ENCODE data around the gene DQX1. TPM values are rescaled to one million over a fixed set of nuclear protein-coding genes. Genes with fewer than 3 reads are reported as not detected.
A peak's percentile ranks its signal among the peaks of the same experiment; 100 is the strongest.

Gene DQX1
- total and polyA plus RNA-seq, 4 donors, result 0.05 to 1.0 (median 0.08) TPM; not detected in 1

DNA sequence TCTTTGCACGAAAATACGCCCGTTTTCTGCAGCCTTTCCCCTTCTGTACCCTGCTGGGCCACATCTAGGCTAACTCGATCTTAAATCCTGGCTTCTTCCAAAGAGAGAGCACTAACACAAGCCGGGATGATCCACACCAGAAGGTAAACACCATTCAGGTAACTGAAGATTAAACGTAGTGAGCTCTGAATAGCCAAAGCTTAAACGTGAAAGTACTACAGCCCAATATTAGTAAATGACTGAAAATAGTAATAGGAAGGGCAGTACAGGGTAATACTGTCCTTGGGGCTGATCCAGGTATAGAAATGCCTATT lies 53.1 kb downstream of the DQX1 start:
- peak overlapping the region; percentile 65 to 97 (median 87) for H3K4me3 ChIP-seq (ENCODE audit: low read depth in 1 of 3, low read length in 3 of 3)
- no peaks in the 10 kb centered on the region for H3K9me3 ChIP-seq (ENCODE audit: control insufficient read depth in 4 of 4, low read length in 3 of 4)
- no peak for DNase-seq (ENCODE audit: low spot score)
- peaks cover 10 to 30% (median 23%) of the 10 kb centered on the region in 4 donors for H3K4me1 ChIP-seq (ENCODE audit: control insufficient read depth in 4 of 4, insufficient read depth in 4 of 4, low read length in 3 of 4)
- TF ChIP-seq SP1 (IDR thresholded peaks at IDR 0.05) (no peak), HNF4G (IDR thresholded peaks at IDR 0.05) (no peak), RXRA (IDR thresholded peaks at IDR 0.05) (no peak), HNF4A (conservative IDR thresholded peaks at IDR 0.05) (no peak)
- H3K36me3 ChIP-seq (ENCODE audit: control insufficient read depth in 4 of 4, insufficient read depth in 3 of 4, low read depth in 1 of 4, low read length in 3 of 4), result peaks cover 2 to 13% (median 12%) of the 10 kb centered on the region in 4 donors
- 5% methylated on average over 7 of the region's 7 CpGs for WGBS
- peak overlapping the region; percentile 82 to 91 for H3K9ac ChIP-seq (ENCODE audit: low read depth in 1 of 2, low read length in 2 of 2)
- H3K27me3 ChIP-seq (ENCODE audit: control insufficient read depth in 4 of 4, insufficient read depth in 4 of 4, low read length in 3 of 4), result no peaks in the 10 kb centered on the region
- H3K27ac ChIP-seq (ENCODE audit: low read depth in 1 of 2, low read length in 2 of 2), result peak overlapping the region; percentile 88 to 96

DNA sequence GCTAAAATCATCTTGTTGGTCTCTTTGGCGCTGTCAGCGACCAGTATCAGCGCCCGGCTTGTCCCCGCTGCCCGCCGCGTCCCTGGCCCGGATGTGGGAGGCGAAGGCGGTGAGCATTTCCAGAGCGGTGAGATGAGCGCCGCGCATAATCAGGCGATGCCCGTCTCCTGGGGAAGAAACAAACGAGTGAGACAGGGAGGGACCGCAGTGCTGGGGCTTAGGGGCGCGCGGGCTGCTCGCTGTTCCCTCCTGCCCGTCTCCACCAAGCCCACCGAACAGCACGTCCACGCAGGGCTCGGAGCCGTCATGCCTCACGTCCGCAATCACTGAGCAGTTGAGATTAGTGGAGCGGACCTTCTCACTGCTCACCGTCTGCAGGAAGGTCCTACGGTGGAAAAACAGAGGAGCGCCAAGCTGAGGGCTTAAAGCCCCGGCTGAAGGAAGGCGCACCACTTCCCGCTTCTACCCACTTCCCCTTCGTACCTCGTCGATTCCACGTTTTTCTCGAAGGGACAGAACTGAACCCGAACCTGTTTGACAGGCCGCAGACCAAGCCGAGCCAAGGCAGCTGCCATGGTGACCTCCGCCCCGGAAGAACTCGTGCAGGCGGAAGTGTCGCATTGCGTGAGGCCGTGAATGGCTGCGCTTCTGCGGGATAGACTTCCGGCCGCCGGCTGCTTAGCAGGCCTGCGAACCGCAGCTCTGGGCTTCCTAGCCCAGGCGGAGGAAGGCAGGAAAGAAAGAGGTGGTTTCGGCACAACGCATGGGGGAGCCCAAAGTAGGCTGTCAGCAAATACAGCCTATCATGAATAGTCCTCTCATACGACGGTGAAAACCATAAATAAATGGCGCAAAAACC lies 53.7 kb downstream of the DQX1 start, which contains the start of gene MRPL53:
Gene MRPL53 (minus strand): TSS at position 595 of the 859 bp plus-strand sequence. CDS start 20 bp downstream, at position 575.
- Histone ChIP-seq H3K4me1 (ENCODE audit: control insufficient read depth in 4 of 4, insufficient read depth in 4 of 4, low read length in 3 of 4) (peaks cover 8 to 25% (median 19%) of the 10 kb centered on the region in 4 donors), H3K4me3 (ENCODE audit: low read depth in 1 of 3, low read length in 3 of 3) (peak within 1 kb of the TSS; percentile 65 to 97 (median 87)), H3K9ac (ENCODE audit: low read depth in 1 of 2, low read length in 2 of 2) (peak within 1 kb of the TSS; percentile 86 to 91), H3K27me3 (ENCODE audit: control insufficient read depth in 4 of 4, insufficient read depth in 4 of 4, low read length in 3 of 4) (no peaks in the 10 kb centered on the region), H3K9me3 (ENCODE audit: control insufficient read depth in 4 of 4, low read length in 3 of 4) (no peaks in the 10 kb centered on the region), H3K36me3 (ENCODE audit: control insufficient read depth in 4 of 4, insufficient read depth in 3 of 4, low read depth in 1 of 4, low read length in 3 of 4) (peaks cover 2 to 13% (median 12%) of the 10 kb centered on the region in 4 donors), H3K27ac (ENCODE audit: low read depth in 1 of 2, low read length in 2 of 2) (peak within 1 kb of the TSS; percentile 88 to 96)
- TF ChIP-seq, protein P1, sequence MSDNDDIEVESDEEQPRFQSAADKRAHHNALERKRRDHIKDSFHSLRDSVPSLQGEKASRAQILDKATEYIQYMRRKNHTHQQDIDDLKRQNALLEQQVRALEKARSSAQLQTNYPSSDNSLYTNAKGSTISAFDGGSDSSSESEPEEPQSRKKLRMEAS (IDR thresholded peaks at IDR 0.05), result peak; percentile 55
- TF ChIP-seq GABPA (IDR thresholded peaks at IDR 0.05 in 1 of 2, conservative IDR thresholded peaks at IDR 0.05 in 1 of 2) (peak; percentile 97 to 99), RAD21 (IDR thresholded peaks at IDR 0.05) (peak in 1 of 2 donors; percentile 41), YY1 (IDR thresholded peaks at IDR 0.05) (peak; percentile 97), HNF4G (IDR thresholded peaks at IDR 0.05) (no peak), HNF4A (conservative IDR thresholded peaks at IDR 0.05) (no peak), TAF1 (conservative IDR thresholded peaks at IDR 0.05) (peak; percentile 48), NR2F2 (IDR thresholded peaks at IDR 0.05) (peak; percentile 49), RXRA (IDR thresholded peaks at IDR 0.05) (peak; percentile 29 to 40), EGR1 (IDR thresholded peaks at IDR 0.05; ENCODE audit: low read depth in 2 of 2) (no peak), FOXA1 (IDR thresholded peaks at IDR 0.05) (no peak), FOXA2 (IDR thresholded peaks at IDR 0.05) (no peak), SP1 (IDR thresholded peaks at IDR 0.05) (peak; percentile 46), JUND (IDR thresholded peaks at IDR 0.05) (no peak)
- TF ChIP-seq, protein P2, sequence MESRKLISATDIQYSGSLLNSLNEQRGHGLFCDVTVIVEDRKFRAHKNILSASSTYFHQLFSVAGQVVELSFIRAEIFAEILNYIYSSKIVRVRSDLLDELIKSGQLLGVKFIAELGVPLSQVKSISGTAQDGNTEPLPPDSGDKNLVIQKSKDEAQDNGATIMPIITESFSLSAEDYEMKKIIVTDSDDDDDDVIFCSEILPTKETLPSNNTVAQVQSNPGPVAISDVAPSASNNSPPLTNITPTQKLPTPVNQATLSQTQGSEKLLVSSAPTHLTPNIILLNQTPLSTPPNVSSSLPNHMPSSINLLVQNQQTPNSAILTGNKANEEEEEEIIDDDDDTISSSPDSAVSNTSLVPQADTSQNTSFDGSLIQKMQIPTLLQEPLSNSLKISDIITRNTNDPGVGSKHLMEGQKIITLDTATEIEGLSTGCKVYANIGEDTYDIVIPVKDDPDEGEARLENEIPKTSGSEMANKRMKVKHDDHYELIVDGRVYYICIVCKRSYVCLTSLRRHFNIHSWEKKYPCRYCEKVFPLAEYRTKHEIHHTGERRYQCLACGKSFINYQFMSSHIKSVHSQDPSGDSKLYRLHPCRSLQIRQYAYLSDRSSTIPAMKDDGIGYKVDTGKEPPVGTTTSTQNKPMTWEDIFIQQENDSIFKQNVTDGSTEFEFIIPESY (IDR thresholded peaks at IDR 0.05), result peak; percentile 50
- TF ChIP-seq, protein P3, sequence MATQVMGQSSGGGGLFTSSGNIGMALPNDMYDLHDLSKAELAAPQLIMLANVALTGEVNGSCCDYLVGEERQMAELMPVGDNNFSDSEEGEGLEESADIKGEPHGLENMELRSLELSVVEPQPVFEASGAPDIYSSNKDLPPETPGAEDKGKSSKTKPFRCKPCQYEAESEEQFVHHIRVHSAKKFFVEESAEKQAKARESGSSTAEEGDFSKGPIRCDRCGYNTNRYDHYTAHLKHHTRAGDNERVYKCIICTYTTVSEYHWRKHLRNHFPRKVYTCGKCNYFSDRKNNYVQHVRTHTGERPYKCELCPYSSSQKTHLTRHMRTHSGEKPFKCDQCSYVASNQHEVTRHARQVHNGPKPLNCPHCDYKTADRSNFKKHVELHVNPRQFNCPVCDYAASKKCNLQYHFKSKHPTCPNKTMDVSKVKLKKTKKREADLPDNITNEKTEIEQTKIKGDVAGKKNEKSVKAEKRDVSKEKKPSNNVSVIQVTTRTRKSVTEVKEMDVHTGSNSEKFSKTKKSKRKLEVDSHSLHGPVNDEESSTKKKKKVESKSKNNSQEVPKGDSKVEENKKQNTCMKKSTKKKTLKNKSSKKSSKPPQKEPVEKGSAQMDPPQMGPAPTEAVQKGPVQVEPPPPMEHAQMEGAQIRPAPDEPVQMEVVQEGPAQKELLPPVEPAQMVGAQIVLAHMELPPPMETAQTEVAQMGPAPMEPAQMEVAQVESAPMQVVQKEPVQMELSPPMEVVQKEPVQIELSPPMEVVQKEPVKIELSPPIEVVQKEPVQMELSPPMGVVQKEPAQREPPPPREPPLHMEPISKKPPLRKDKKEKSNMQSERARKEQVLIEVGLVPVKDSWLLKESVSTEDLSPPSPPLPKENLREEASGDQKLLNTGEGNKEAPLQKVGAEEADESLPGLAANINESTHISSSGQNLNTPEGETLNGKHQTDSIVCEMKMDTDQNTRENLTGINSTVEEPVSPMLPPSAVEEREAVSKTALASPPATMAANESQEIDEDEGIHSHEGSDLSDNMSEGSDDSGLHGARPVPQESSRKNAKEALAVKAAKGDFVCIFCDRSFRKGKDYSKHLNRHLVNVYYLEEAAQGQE (IDR thresholded peaks at IDR 0.05), result no peak
- TF ChIP-seq, protein P4, sequence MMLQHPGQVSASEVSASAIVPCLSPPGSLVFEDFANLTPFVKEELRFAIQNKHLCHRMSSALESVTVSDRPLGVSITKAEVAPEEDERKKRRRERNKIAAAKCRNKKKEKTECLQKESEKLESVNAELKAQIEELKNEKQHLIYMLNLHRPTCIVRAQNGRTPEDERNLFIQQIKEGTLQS (IDR thresholded peaks at IDR 0.05), result no peak
- TF ChIP-seq, protein P5, sequence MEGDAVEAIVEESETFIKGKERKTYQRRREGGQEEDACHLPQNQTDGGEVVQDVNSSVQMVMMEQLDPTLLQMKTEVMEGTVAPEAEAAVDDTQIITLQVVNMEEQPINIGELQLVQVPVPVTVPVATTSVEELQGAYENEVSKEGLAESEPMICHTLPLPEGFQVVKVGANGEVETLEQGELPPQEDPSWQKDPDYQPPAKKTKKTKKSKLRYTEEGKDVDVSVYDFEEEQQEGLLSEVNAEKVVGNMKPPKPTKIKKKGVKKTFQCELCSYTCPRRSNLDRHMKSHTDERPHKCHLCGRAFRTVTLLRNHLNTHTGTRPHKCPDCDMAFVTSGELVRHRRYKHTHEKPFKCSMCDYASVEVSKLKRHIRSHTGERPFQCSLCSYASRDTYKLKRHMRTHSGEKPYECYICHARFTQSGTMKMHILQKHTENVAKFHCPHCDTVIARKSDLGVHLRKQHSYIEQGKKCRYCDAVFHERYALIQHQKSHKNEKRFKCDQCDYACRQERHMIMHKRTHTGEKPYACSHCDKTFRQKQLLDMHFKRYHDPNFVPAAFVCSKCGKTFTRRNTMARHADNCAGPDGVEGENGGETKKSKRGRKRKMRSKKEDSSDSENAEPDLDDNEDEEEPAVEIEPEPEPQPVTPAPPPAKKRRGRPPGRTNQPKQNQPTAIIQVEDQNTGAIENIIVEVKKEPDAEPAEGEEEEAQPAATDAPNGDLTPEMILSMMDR (IDR thresholded peaks at IDR 0.05; ENCODE audit: low read depth, low read length, missing input control), result no peak
- DNase-seq (ENCODE audit: low spot score), result peak; percentile 95
- WGBS, result under 1% methylated on average over 66 of the region's 66 CpGs

Data from liver (tissue), 9 donors.